ENCODE results near the gene ESR1. TPM values are rescaled to one million over a fixed set of nuclear protein-coding genes. Genes with fewer than 3 reads are reported as not detected.
"Not testable (repeated sequence)": the region's sequence is repeated elsewhere in the genome, so short reads cannot be mapped to it uniquely, and the experiment has no call there.

ESR1 gene
- total RNA-seq, 1 experiment from 2014 or later, result not detected

GRCh38 chr6:152136449-152136825, 329.0 kb downstream of the ESR1 start:
- no peaks in the 10 kb centered on the region for H3K9me3 ChIP-seq
- no peak for TF ChIP-seq CTCF (IDR thresholded peaks at IDR 0.05; ENCODE audit: insufficient read depth in 1 of 2, low read depth in 1 of 2, low read length in 1 of 2, severe bottlenecking in 1 of 2, unreplicated experiment in 1 of 2)
- Mint-ChIP-seq H3K27ac (ENCODE audit: unreplicated experiment) (peak overlapping the region; percentile 20), H3K36me3 (ENCODE audit: insufficient read depth, unreplicated experiment) (no peaks in the 10 kb centered on the region), H3K9me3 (ENCODE audit: unreplicated experiment) (no peaks in the 10 kb centered on the region), H3K27me3 (ENCODE audit: insufficient read depth, unreplicated experiment) (no peaks in the 10 kb centered on the region), H3K4me1 (ENCODE audit: low read depth, unreplicated experiment) (peaks cover 20% of the 10 kb centered on the region), H3K4me3 (ENCODE audit: unreplicated experiment) (peak overlapping the region; percentile 3)
- no peaks in the 10 kb centered on the region for H3K27me3 ChIP-seq (replicated peaks; ENCODE audit: control insufficient read depth, insufficient read depth, low read length)
- POLR2A ChIA-PET, result no interaction called here
- peaks cover 15% of the 10 kb centered on the region for H3K4me1 ChIP-seq
- BruUV-seq (replicated peaks), result no TSS peak
- intact Hi-C loops (cut with micrococcal nuclease; ENCODE audit: unreplicated experiment), result loop anchor here (5.0 kb wide), 1 partner anchor 221 kb away; no protein-coding TSS in a partner anchor
- no peak for DNase-seq
- CTCF ChIA-PET, result interaction anchor here (1.1 kb wide), 1 partner anchor 12 kb away, joined by 4 read pairs; no protein-coding TSS in a partner anchor
- peaks cover 1% of the 10 kb centered on the region; the same call in 1 of the 2 replicates for H3K36me3 ChIP-seq (ENCODE audit: control insufficient read depth, insufficient read depth, low read length)
- H3K4me3 ChIP-seq (ENCODE audit: low read depth, low read length), result no peak overlapping the region

- H3K4me3 ChIP-seq (ENCODE audit: low read depth, low read length); DNase-seq; BruUV-seq (replicated peaks); POLR2A ChIA-PET; H3K27ac Mint-ChIP-seq (ENCODE audit: unreplicated experiment); H3K27me3 Mint-ChIP-seq (ENCODE audit: insufficient read depth, unreplicated experiment); H3K36me3 Mint-ChIP-seq (ENCODE audit: insufficient read depth, unreplicated experiment); H3K36me3 ChIP-seq (ENCODE audit: control insufficient read depth, insufficient read depth, low read length); H3K27me3 ChIP-seq (replicated peaks; ENCODE audit: control insufficient read depth, insufficient read depth, low read length); H3K9me3 Mint-ChIP-seq (ENCODE audit: unreplicated experiment); CTCF ChIA-PET; H3K9me3 ChIP-seq; H3K4me3 Mint-ChIP-seq (ENCODE audit: unreplicated experiment): not testable (repeated sequence)
- peaks cover 15% of the 10 kb centered on the region for H3K4me1 ChIP-seq
- intact Hi-C loops (cut with micrococcal nuclease; ENCODE audit: unreplicated experiment), result loop anchor here (5.0 kb wide), 1 partner anchor 219 kb away; no protein-coding TSS in a partner anchor
- H3K4me1 Mint-ChIP-seq (ENCODE audit: low read depth, unreplicated experiment), result peaks cover 20% of the 10 kb centered on the region
These were observed 330.9 kb downstream of the ESR1 start for GRCh38 chr6:152138344-152138743.

GRCh38 chr6:152142105-152142504, 334.6 kb downstream of the ESR1 start:
- BruUV-seq (replicated peaks), result no TSS peak
- Histone ChIP-seq H3K27me3 (replicated peaks; ENCODE audit: control insufficient read depth, insufficient read depth, low read length) (no peaks in the 10 kb centered on the region), H3K4me1 (no peaks in the 10 kb centered on the region), H3K36me3 (ENCODE audit: control insufficient read depth, insufficient read depth, low read length) (no peaks in the 10 kb centered on the region), H3K4me3 (ENCODE audit: low read depth, low read length) (no peak overlapping the region), H3K9me3 (no peaks in the 10 kb centered on the region)
- intact Hi-C loops (cut with micrococcal nuclease; ENCODE audit: unreplicated experiment), result no loop called here
- no peaks in the 10 kb centered on the region for H3K9me3 Mint-ChIP-seq (ENCODE audit: unreplicated experiment)
- TF ChIP-seq CTCF (IDR thresholded peaks at IDR 0.05; ENCODE audit: insufficient read depth in 1 of 2, low read depth in 1 of 2, low read length in 1 of 2, severe bottlenecking in 1 of 2, unreplicated experiment in 1 of 2), result no peak
- no peak overlapping the region for H3K4me3 Mint-ChIP-seq (ENCODE audit: unreplicated experiment)
- ChIA-PET POLR2A (no interaction called here), CTCF (no interaction called here)
- H3K4me1 Mint-ChIP-seq (ENCODE audit: low read depth, unreplicated experiment), result peaks cover 7% of the 10 kb centered on the region
- H3K27me3 Mint-ChIP-seq (ENCODE audit: insufficient read depth, unreplicated experiment), result no peaks in the 10 kb centered on the region
- H3K27ac Mint-ChIP-seq (ENCODE audit: unreplicated experiment), result no peak overlapping the region
- no peak for DNase-seq
- H3K36me3 Mint-ChIP-seq (ENCODE audit: insufficient read depth, unreplicated experiment), result no peaks in the 10 kb centered on the region

- no peaks in the 10 kb centered on the region for H3K27me3 Mint-ChIP-seq (ENCODE audit: insufficient read depth, unreplicated experiment)
- H3K36me3 Mint-ChIP-seq (ENCODE audit: insufficient read depth, unreplicated experiment), result no peaks in the 10 kb centered on the region
- H3K9me3 Mint-ChIP-seq (ENCODE audit: unreplicated experiment), result no peaks in the 10 kb centered on the region
- Histone ChIP-seq H3K9me3 (no peaks in the 10 kb centered on the region), H3K4me3 (ENCODE audit: low read depth, low read length) (no peak overlapping the region), H3K4me1 (no peaks in the 10 kb centered on the region), H3K36me3 (ENCODE audit: control insufficient read depth, insufficient read depth, low read length) (no peaks in the 10 kb centered on the region), H3K27me3 (replicated peaks; ENCODE audit: control insufficient read depth, insufficient read depth, low read length) (no peaks in the 10 kb centered on the region)
- intact Hi-C loops (cut with micrococcal nuclease; ENCODE audit: unreplicated experiment), result no loop called here
- no peak for TF ChIP-seq CTCF (IDR thresholded peaks at IDR 0.05; ENCODE audit: insufficient read depth in 1 of 2, low read depth in 1 of 2, low read length in 1 of 2, severe bottlenecking in 1 of 2, unreplicated experiment in 1 of 2)
- H3K27ac Mint-ChIP-seq (ENCODE audit: unreplicated experiment), result no peak overlapping the region
- DNase-seq, result no peak
- no TSS peak for BruUV-seq (replicated peaks)
- peaks cover 7% of the 10 kb centered on the region for H3K4me1 Mint-ChIP-seq (ENCODE audit: low read depth, unreplicated experiment)
- no peak overlapping the region for H3K4me3 Mint-ChIP-seq (ENCODE audit: unreplicated experiment)
- CTCF ChIA-PET, result no interaction called here
- POLR2A ChIA-PET, result no interaction called here
These were observed 335.9 kb downstream of the ESR1 start for GRCh38 chr6:152143359-152143758.

Data from Caco-2 (cell line).